Hypothalamus (tissue), 51 donors: ENCODE data around the gene PTH2.
A peak's percentile ranks its signal among the peaks of the same experiment; 100 is the strongest.
"Not testable (repeated sequence)": the region's sequence is repeated elsewhere in the genome, so short reads cannot be mapped to it uniquely, and the experiment has no call there.

Experiments used
- DNase-seq, 51 donors: peaks; one replicate each; lab custom pipeline; 2025; lab: John Stamatoyannopoulos, UW

PTH2 gene

DNA sequence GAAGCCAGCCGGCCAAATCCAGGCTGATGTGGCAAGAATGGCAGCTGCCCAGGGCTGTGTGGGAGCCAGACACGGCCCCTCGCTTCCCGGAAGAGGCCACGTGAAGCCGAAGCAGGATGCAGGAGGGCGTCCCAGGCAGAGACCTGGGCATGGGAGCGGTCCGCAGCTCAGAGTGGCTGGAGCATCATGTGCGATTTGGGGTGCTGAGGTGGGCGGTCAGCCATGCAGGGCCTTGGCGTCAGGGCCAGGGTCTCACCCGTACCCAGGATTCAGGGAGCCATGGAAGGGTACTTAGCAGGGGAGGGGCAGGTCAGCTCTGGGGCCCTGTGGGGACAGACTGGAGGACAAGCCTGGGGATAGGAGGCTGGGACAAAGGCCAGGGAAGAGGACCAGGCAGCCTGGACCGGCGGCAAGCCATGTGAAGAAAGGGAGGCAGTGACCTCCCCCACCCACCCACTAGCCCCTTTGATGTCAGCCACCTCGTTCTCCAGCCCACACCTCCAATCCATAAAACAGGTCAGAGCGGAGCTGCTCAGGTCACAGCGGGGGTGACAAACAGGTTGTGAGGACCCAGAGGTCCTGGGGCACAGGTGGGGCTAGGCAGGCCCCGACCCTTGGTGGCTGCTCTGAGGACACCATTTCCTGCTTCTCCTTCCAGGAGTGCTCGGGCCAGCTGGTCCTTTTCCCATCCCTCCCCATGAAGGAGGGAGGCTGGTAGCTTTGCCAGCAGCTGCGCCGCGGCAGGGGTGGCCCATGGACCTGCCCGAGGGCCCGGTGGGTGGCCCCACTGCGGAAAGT lies 32.9 kb downstream of the PTH2 start:
- no peak for DNase-seq

DNA sequence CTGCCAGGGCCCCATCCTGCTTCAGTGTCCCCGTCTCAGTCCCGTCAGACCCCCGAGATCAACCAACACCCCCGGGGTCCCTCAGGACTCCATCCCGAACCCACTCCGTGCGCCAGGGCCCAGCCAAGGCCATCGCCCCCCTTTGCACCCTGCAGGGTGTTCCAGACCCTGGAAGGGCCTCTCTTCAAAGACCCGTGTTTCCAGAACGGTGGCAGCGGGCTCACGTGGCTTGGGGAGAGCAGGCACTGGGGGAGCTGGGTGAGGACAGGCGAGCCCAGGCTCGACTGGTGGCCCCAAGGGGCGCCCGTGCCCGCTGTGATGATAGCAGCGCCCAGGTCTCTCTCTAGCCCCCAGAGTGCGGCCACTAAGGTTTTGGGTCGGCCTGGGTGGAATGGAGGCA lies 33.8 kb downstream of the PTH2 start:
- DNase-seq: no peak

GRCh38 chr19:49387936-49388372 lies 35.3 kb downstream of the PTH2 start, which contains the start of gene KASH5:
TSS of gene KASH5 (plus strand) at chr19:49388249. CDS start at chr19:49390884, 2,635 bp downstream.
- DNase-seq: peak in 27 of 51 donors; percentile 2 to 50 (median 19)

DNA sequence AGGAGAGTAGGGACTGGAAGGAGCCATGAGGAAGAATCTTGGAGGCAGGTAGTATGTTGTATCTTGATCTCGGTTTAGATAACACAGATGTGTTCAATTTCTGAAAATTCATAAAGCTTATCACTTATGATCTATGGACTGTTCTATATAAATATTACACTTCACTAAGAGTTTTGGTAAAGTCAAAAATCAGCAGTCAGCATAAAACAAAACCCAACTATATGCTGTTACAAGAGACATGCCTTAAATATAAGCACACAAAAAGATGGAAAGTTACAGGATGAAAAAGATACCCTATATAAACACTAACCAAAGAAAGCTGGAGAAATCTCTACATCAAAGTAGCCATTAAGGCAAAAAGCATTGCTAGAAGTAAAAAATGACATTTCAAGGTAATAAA lies 39.6 kb downstream of the PTH2 start:
- DNase-seq: no peak

- DNase-seq: no peak
These were observed 40.6 kb downstream of the PTH2 start for GRCh38 chr19:49382639-49383038.

- no peak for DNase-seq
These were observed 42.9 kb downstream of the PTH2 start for GRCh38 chr19:49380391-49380790.

GRCh38 chr19:49378512-49378911 lies 44.7 kb downstream of the PTH2 start:
- no peak for DNase-seq

DNA sequence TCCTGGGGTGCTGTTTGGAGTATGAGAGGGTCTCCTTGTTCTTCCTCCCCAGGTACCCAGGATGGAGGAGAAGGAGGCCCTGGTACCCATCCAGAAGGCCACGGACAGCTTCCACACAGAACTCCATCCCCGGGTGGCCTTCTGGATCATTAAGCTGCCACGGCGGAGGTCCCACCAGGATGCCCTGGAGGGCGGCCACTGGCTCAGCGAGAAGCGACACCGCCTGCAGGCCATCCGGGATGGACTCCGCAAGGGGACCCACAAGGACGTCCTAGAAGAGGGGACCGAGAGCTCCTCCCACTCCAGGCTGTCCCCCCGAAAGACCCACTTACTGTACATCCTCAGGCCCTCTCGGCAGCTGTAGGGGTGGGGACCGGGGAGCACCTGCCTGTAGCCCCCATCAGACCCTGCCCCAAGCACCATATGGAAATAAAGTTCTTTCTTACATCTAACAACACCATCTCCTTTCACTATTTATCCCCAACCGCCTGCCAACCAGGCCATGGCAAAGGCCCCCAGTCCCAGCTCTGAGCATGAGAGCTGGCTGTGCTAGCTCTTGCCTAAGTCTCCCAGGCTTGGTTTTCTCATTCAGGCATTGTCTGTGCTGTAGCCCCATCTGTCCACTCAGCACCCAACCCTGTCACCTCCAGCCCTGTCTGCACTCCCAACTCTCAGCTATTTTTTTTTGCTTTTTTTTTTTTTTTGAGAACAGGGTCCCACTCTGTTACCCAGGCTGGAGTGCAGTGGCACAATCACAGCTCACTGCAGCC lies 48.4 kb downstream of the PTH2 start:
- DNase-seq: no peak

GRCh38 chr19:49373174-49373573 lies 50.1 kb downstream of the PTH2 start:
- not testable (repeated sequence) for DNase-seq
